ENCODE results near the gene DNM3. TPM values are rescaled to one million over a fixed set of nuclear protein-coding genes. Genes with fewer than 3 reads are reported as not detected.

DNM3 gene
- total RNA-seq, 1 experiment from 2014 or later = 2.7 TPM

GRCh38 chr1:172390301-172390682 is 549.0 kb downstream of the DNM3 start:
- no peak overlapping the region for H4K91ac ChIP-seq (ENCODE audit: insufficient read length, low read depth, low read length)
- H4K20me1 ChIP-seq (ENCODE audit: control insufficient read depth, insufficient read depth, insufficient read length) = no peaks in the 10 kb centered on the region
- H3K9ac ChIP-seq (ENCODE audit: extremely low read depth, insufficient read length, low read length) = no peak overlapping the region
- H3K9me3 ChIP-seq (ENCODE audit: control insufficient read depth, low read depth, low read length) = no peaks in the 10 kb centered on the region
- peaks cover 4% of the 10 kb centered on the region; the same call in 1 of the 2 replicates for H3K4me1 ChIP-seq (ENCODE audit: insufficient read depth, low read length)
- no peaks in the 10 kb centered on the region for H3K79me2 ChIP-seq (ENCODE audit: insufficient read depth, low read length)
- no CpG with 5 or more reads among the region's 3 CpGs for WGBS (ENCODE audit: extremely low coverage, insufficient read length, low lambda C conversion rate)
- H3K14ac ChIP-seq (ENCODE audit: insufficient read depth, low read length) = no peak overlapping the region
- no peak overlapping the region for H2AFZ ChIP-seq (ENCODE audit: low read length)
- no peak overlapping the region for H4K8ac ChIP-seq (replicated peaks; ENCODE audit: insufficient read length, low read depth, low read length)
- H3K27ac ChIP-seq (ENCODE audit: insufficient read length, low read depth, low read length) = no peak overlapping the region
- H3K56ac ChIP-seq (ENCODE audit: insufficient read length, low read depth, low read length) = no peak overlapping the region
- no peak overlapping the region for H2BK5ac ChIP-seq (ENCODE audit: insufficient read length, low read length)
- H3K27me3 Mint-ChIP-seq (ENCODE audit: low read depth) = no peaks in the 10 kb centered on the region
- no peak for DNase-seq
- no peak overlapping the region for H3T11ph ChIP-seq (ENCODE audit: low read length)
- no peak overlapping the region for H2BK120ac ChIP-seq (ENCODE audit: low read depth, low read length, poor library complexity, severe bottlenecking)
- no peak overlapping the region for H2AK5ac ChIP-seq (ENCODE audit: insufficient read length, low read length)
- no peaks in the 10 kb centered on the region for H3K9me3 Mint-ChIP-seq
- no peaks in the 10 kb centered on the region for H3K79me1 ChIP-seq (ENCODE audit: insufficient read depth, low read depth, low read length, poor library complexity, severe bottlenecking)
- H3K4me3 Mint-ChIP-seq = no peak overlapping the region
- no peak overlapping the region for H2BK20ac ChIP-seq (ENCODE audit: low read depth, low read length, poor library complexity, severe bottlenecking)
- H3K4ac ChIP-seq (ENCODE audit: low read depth, low read length) = no peak overlapping the region
- H3K4me1 Mint-ChIP-seq = peaks cover 27 to 33% of the 10 kb centered on the region in 2 experiments
- H3K27me3 ChIP-seq (ENCODE audit: insufficient read depth, low read length) = no peaks in the 10 kb centered on the region
- no peaks in the 10 kb centered on the region for H3K23me2 ChIP-seq (ENCODE audit: insufficient read length, low read depth, low read length, poor library complexity, severe bottlenecking)
- H2BK12ac ChIP-seq (ENCODE audit: insufficient read length, low read depth, low read length) = no peak overlapping the region
- TF ChIP-seq CTCF (conservative IDR thresholded peaks at IDR 0.05) = no peak
- H3K23ac ChIP-seq (ENCODE audit: insufficient read length, low read depth, low read length) = no peak overlapping the region
- H4K5ac ChIP-seq (ENCODE audit: insufficient read length, low read depth, low read length) = no peak overlapping the region
- no peaks in the 10 kb centered on the region for H3K36me3 Mint-ChIP-seq (ENCODE audit: insufficient read depth in 1 of 3, low read depth in 3 of 3)
- no peak overlapping the region for H2BK15ac ChIP-seq (ENCODE audit: low read depth, low read length)
- H3K27ac Mint-ChIP-seq = no peak overlapping the region; a peak in 1 of 7 replicates
- no peak overlapping the region for H3K18ac ChIP-seq (ENCODE audit: insufficient read length, low read depth, low read length)
- H3K4me2 ChIP-seq (ENCODE audit: insufficient read depth, insufficient read length, low read length) = no peak overlapping the region
